ENCODE measurements around the gene KIAA1549. TPM values are rescaled to one million over a fixed set of nuclear protein-coding genes. Genes with fewer than 3 reads are reported as not detected.

Gene KIAA1549
- total and polyA plus RNA-seq, 4 donors, result 0.13 to 0.89 (median 0.42) TPM

DNA sequence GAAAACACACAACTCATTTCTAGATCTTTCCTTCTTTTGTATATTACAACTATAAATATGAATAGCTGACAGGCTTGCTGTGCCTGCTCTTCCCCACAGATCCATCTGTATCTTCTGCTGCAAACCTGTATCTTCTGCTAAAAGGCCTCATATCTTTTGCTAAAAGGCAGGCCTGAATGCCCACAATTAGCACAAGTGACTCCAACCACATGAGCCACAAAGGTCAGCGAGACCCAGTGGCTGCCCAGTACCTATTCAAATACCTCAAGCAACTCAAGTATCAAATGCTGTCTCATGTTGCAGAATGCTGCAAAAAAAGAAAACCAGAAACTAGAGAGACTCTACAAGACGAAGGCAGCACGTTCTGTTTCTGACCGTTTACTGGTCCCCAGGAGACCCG lies 128.7 kb downstream of the KIAA1549 start:
- Histone ChIP-seq H3K9ac (ENCODE audit: low read depth in 1 of 2, low read length in 2 of 2) (no peak overlapping the region), H3K27me3 (ENCODE audit: control insufficient read depth in 4 of 4, insufficient read depth in 4 of 4, low read length in 3 of 4) (no peaks in the 10 kb centered on the region), H3K27ac (ENCODE audit: low read depth in 1 of 2, low read length in 2 of 2) (no peak overlapping the region), H3K9me3 (ENCODE audit: control insufficient read depth in 4 of 4, low read length in 3 of 4) (no peaks in the 10 kb centered on the region), H3K4me3 (ENCODE audit: low read depth in 1 of 3, low read length in 3 of 3) (no peak overlapping the region), H3K36me3 (ENCODE audit: control insufficient read depth in 4 of 4, insufficient read depth in 3 of 4, low read depth in 1 of 4, low read length in 3 of 4) (no peaks in the 10 kb centered on the region), H3K4me1 (ENCODE audit: control insufficient read depth in 4 of 4, insufficient read depth in 4 of 4, low read length in 3 of 4) (no peaks in the 10 kb centered on the region)
- WGBS, result 97% methylated on average over 5 of the region's 5 CpGs
- TF ChIP-seq HNF4G (IDR thresholded peaks at IDR 0.05), result no peak
- no peak for TF ChIP-seq FOXA2 (IDR thresholded peaks at IDR 0.05)
- TF ChIP-seq CTCF (IDR thresholded peaks at IDR 0.05; ENCODE audit: low read depth, low read length, missing input control), result no peak
- no peak for TF ChIP-seq EGR1 (IDR thresholded peaks at IDR 0.05; ENCODE audit: low read depth in 2 of 2)
- no peak for TF ChIP-seq NR2F2 (IDR thresholded peaks at IDR 0.05)
- TF ChIP-seq SP1 (IDR thresholded peaks at IDR 0.05), result no peak
- TF ChIP-seq, protein P1, sequence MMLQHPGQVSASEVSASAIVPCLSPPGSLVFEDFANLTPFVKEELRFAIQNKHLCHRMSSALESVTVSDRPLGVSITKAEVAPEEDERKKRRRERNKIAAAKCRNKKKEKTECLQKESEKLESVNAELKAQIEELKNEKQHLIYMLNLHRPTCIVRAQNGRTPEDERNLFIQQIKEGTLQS (IDR thresholded peaks at IDR 0.05), result no peak
- TF ChIP-seq FOXA1 (IDR thresholded peaks at IDR 0.05), result no peak
- no peak for TF ChIP-seq YY1 (IDR thresholded peaks at IDR 0.05)
- no peak for TF ChIP-seq GABPA (IDR thresholded peaks at IDR 0.05 in 1 of 2, conservative IDR thresholded peaks at IDR 0.05 in 1 of 2)
- no peak for TF ChIP-seq MAX (IDR thresholded peaks at IDR 0.05)
- TF ChIP-seq TAF1 (conservative IDR thresholded peaks at IDR 0.05), result no peak
- no peak for TF ChIP-seq ZBTB33 (IDR thresholded peaks at IDR 0.05)
- TF ChIP-seq JUND (IDR thresholded peaks at IDR 0.05), result no peak
- no peak for TF ChIP-seq REST (IDR thresholded peaks at IDR 0.05)
- no peak for TF ChIP-seq RXRA (IDR thresholded peaks at IDR 0.05)
- no peak for DNase-seq (ENCODE audit: low spot score)

- H3K36me3 ChIP-seq (ENCODE audit: control insufficient read depth in 4 of 4, insufficient read depth in 3 of 4, low read depth in 1 of 4, low read length in 3 of 4), result no peaks in the 10 kb centered on the region
- no peak for DNase-seq (ENCODE audit: low spot score)
- H3K9me3 ChIP-seq (ENCODE audit: control insufficient read depth in 4 of 4, low read length in 3 of 4), result no peaks in the 10 kb centered on the region
- no peak overlapping the region for H3K27ac ChIP-seq (ENCODE audit: low read depth in 1 of 2, low read length in 2 of 2)
- no peak overlapping the region for H3K4me3 ChIP-seq (ENCODE audit: low read depth in 1 of 3, low read length in 3 of 3)
- H3K27me3 ChIP-seq (ENCODE audit: control insufficient read depth in 4 of 4, insufficient read depth in 4 of 4, low read length in 3 of 4), result no peaks in the 10 kb centered on the region
- H3K9ac ChIP-seq (ENCODE audit: low read depth in 1 of 2, low read length in 2 of 2), result no peak overlapping the region
- TF ChIP-seq EGR1 (IDR thresholded peaks at IDR 0.05; ENCODE audit: low read depth in 2 of 2), result no peak
- TF ChIP-seq NR2F2 (IDR thresholded peaks at IDR 0.05), result no peak
- no peak for TF ChIP-seq RXRA (IDR thresholded peaks at IDR 0.05)
- TF ChIP-seq SP1 (IDR thresholded peaks at IDR 0.05), result no peak
- TF ChIP-seq, protein P1 (IDR thresholded peaks at IDR 0.05), result no peak
- TF ChIP-seq FOXA1 (IDR thresholded peaks at IDR 0.05), result no peak
- no peak for TF ChIP-seq FOXA2 (IDR thresholded peaks at IDR 0.05)
- H3K4me1 ChIP-seq (ENCODE audit: control insufficient read depth in 4 of 4, insufficient read depth in 4 of 4, low read length in 3 of 4), result no peaks in the 10 kb centered on the region
- WGBS, result 98% methylated on average over 5 of the region's 5 CpGs
Observed at GRCh38 chr7:138849701-138850100, 131.5 kb downstream of the KIAA1549 start.
